ENCODE measurements around the gene S100A10. TPM values are rescaled to one million over a fixed set of nuclear protein-coding genes. Genes with fewer than 3 reads are reported as not detected.

Gene S100A10
- total RNA-seq, 4 donors from 2014 or later: 74.8 to 153 (median 102) TPM

- TF ChIP-seq CTCF (IDR thresholded peaks at IDR 0.05) (no peak), POLR2A (IDR thresholded peaks at IDR 0.05) (no peak)
- intact Hi-C loops (cut with DNase I; ENCODE audit: low total_unique reads): no loop called here
- no peak for DNase-seq (ENCODE audit: low spot score in 2 of 2)
- WGBS, 2 donors: 29 to 36% methylated on average over 2 of the region's 2 CpGs
- no peak overlapping the region for H3K4me3 ChIP-seq (ENCODE audit: low read depth, poor library complexity, severe bottlenecking)
These were observed 46.5 kb downstream of the S100A10 start for GRCh38 chr1:151947140-151947539.

- no peak overlapping the region for H3K4me3 ChIP-seq (ENCODE audit: low read depth, poor library complexity, severe bottlenecking)
- TF ChIP-seq CTCF (IDR thresholded peaks at IDR 0.05) (no peak), POLR2A (IDR thresholded peaks at IDR 0.05) (no peak)
- peak; percentile 98 for DNase-seq (ENCODE audit: low spot score in 2 of 2)
- WGBS, 2 donors: 14 to 15% methylated on average over 10 of the region's 10 CpGs
- intact Hi-C loops (cut with DNase I; ENCODE audit: low total_unique reads): no loop called here
These were observed 47.6 kb downstream of the S100A10 start for GRCh38 chr1:151945725-151946722.

GRCh38 chr1:151944857-151945575 lies 48.6 kb downstream of the S100A10 start:
- H3K4me3 ChIP-seq (ENCODE audit: low read depth, poor library complexity, severe bottlenecking): no peak overlapping the region
- TF ChIP-seq POLR2A (IDR thresholded peaks at IDR 0.05) (no peak), CTCF (IDR thresholded peaks at IDR 0.05) (no peak)
- 39 to 43% methylated on average over 3 of the region's 3 CpGs for WGBS, 2 donors
- intact Hi-C loops (cut with DNase I; ENCODE audit: low total_unique reads): no loop called here
- no peak for DNase-seq (ENCODE audit: low spot score in 2 of 2)

- intact Hi-C loops (cut with DNase I; ENCODE audit: low total_unique reads): no loop called here
- TF ChIP-seq CTCF (IDR thresholded peaks at IDR 0.05) (no peak), POLR2A (IDR thresholded peaks at IDR 0.05) (no peak)
- DNase-seq (ENCODE audit: low spot score in 2 of 2): no peak
- H3K4me3 ChIP-seq (ENCODE audit: low read depth, poor library complexity, severe bottlenecking): no peak overlapping the region
- 21 to 24% methylated on average over 7 of the region's 7 CpGs for WGBS, 2 donors
These were observed 49.4 kb downstream of the S100A10 start for GRCh38 chr1:151944126-151944856.

- WGBS, 2 donors: 95 to 97% methylated on average over 1 of the region's 1 CpG
- no peak overlapping the region for H3K4me3 ChIP-seq (ENCODE audit: low read depth, poor library complexity, severe bottlenecking)
- no peak for DNase-seq (ENCODE audit: low spot score in 2 of 2)
- TF ChIP-seq POLR2A (IDR thresholded peaks at IDR 0.05): no peak
- no peak for TF ChIP-seq CTCF (IDR thresholded peaks at IDR 0.05)
- intact Hi-C loops (cut with DNase I; ENCODE audit: low total_unique reads): no loop called here
These were observed 50.1 kb downstream of the S100A10 start for GRCh38 chr1:151943591-151943990.

Measured in lower leg skin (tissue), 4 donors.